C4-2B (cell line): ENCODE measurements around the gene AGR2.

Experiments used
- H3K27ac ChIP-seq: fragments of 450-650 bp; 2 replicates; pipeline ENCODE4 v1.5.1; 2017
- CTCF ChIP-seq: fragments of 450-650 bp; conservative IDR thresholded peaks from 2 replicates; pipeline ENCODE4 v1.5.1; 2017; ENCODE audit warnings: mild to moderate bottlenecking
- ZFX ChIP-seq: fragments of 450-650 bp; IDR thresholded peaks from 2 replicates; pipeline ENCODE4 v1.6.1; 2017

AGR2 gene

GRCh38 chr7:16845746-16846145 lies 40.9 kb upstream of the AGR2 start:
- TF ChIP-seq ZFX (no peak), CTCF (no peak)
- H3K27ac ChIP-seq: no peak overlapping the region

GRCh38 chr7:16841681-16842080 lies 36.9 kb upstream of the AGR2 start:
- no peak overlapping the region for H3K27ac ChIP-seq
- no peak for TF ChIP-seq ZFX
- TF ChIP-seq CTCF: no peak

- no peak overlapping the region for H3K27ac ChIP-seq
- TF ChIP-seq CTCF (no peak), ZFX (no peak)
These were observed 35.3 kb upstream of the AGR2 start for GRCh38 chr7:16840094-16840493.

- no peak for TF ChIP-seq ZFX
- no peak for TF ChIP-seq CTCF
These were observed 34.8 kb upstream of the AGR2 start for GRCh38 chr7:16839646-16840045.

GRCh38 chr7:16838891-16839290 lies 34.1 kb upstream of the AGR2 start:
- TF ChIP-seq ZFX (no peak), CTCF (no peak)
- H3K27ac ChIP-seq: no peak overlapping the region

More at GRCh38 chr7:16839646-16840045, 34.8 kb upstream of the AGR2 start:
- H3K27ac ChIP-seq: no peak overlapping the region

GRCh38 chr7:16838386-16838785 lies 33.6 kb upstream of the AGR2 start:
- TF ChIP-seq ZFX (no peak), CTCF (no peak)
- H3K27ac ChIP-seq: no peak overlapping the region

- H3K27ac ChIP-seq: no peak overlapping the region
- no peak for TF ChIP-seq ZFX
- TF ChIP-seq CTCF: no peak
These were observed 31.7 kb upstream of the AGR2 start for GRCh38 chr7:16836481-16836880.
